Measurements from ENCODE around the gene SMPD4. TPM values are rescaled to one million over a fixed set of nuclear protein-coding genes. Genes with fewer than 3 reads are reported as not detected.
A peak's percentile ranks its signal among the peaks of the same experiment; 100 is the strongest.
"Not testable (repeated sequence)": the region's sequence is repeated elsewhere in the genome, so short reads cannot be mapped to it uniquely, and the experiment has no call there.

The SMPD4 gene
- total RNA-seq, 1 donor from 2014 or later, result 22.5 TPM

GRCh38 chr2:130140516-130140915 is 40.9 kb downstream of the SMPD4 start:
- not testable (repeated sequence) for DNase-seq

- not testable (repeated sequence) for DNase-seq
These were observed 41.8 kb downstream of the SMPD4 start for GRCh38 chr2:130139331-130140280.

GRCh38 chr2:130138841-130139251 is 42.6 kb downstream of the SMPD4 start:
- DNase-seq, result not testable (repeated sequence)

- not testable (repeated sequence) for DNase-seq
These were observed 43.1 kb downstream of the SMPD4 start for GRCh38 chr2:130138326-130138725.

GRCh38 chr2:130137118-130137517 is 44.3 kb downstream of the SMPD4 start:
- DNase-seq, result not testable (repeated sequence)

GRCh38 chr2:130136546-130136945 is 44.9 kb downstream of the SMPD4 start:
- DNase-seq, result not testable (repeated sequence)

- DNase-seq, result no peak
These were observed 45.5 kb downstream of the SMPD4 start for GRCh38 chr2:130135692-130136541.

DNA sequence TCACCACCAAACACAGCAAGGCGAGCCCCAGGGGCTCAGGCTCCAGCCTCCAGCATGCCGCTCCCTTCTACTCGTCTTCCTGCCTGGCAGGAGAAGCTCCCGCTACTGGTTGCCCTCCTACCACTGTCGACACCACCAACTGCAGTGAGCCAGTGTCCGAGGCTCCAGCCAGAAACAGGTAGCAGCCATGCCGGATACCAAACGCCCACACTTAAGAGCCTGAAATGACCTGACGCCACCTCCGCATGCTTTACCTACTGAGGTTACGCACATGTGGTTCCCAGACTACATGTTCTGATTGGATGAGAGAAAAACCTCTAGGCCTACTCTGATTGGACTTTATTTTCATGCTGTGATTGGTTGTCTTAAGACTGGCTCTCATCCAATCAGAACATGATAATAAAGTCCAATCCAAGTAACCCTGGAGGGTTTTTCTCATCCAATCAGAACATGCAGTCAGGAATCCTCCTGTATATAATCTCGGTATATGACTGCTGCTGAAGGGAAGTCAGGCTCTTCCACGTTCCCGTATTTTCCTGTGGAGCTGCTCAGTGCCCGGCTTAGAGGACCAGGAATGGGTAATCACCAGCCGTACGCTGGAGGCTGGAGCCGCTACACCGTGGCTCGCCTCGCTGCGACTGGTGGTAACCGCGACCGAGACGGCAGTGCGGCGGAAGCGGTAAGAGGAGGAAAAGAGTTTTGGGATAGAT is 52.1 kb downstream of the SMPD4 start, which contains the start of gene POTEF:
Gene POTEF (minus strand): TSS at position 103 of the 710 bp plus-strand sequence. CDS start 8,707 bp downstream, outside the sequence.
- DNase-seq, result not testable (repeated sequence)

- DNase-seq, result not testable (repeated sequence)
These were observed 52.9 kb downstream of the SMPD4 start for GRCh38 chr2:130128464-130128863.

DNA sequence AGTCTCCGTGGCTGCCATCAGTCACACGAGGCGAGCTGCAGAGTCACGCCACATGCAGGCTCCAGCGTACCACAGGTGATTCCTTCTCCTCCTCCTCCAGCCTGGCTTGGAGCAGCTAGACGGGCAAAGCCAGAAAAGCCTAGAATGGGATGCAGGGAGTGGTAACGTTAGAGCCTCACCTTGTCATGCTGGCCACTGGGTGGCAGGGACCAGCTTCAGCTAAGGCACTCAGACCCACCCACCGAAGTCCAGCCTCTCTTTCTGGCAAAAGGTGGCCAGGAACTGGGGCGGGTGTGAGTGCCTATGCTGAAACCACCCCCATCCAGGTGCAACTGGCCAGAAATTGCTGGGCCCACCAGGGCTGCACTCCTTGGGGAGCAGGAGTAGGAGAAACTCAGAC is 53.7 kb downstream of the SMPD4 start:
- DNase-seq, result not testable (repeated sequence)

DNA sequence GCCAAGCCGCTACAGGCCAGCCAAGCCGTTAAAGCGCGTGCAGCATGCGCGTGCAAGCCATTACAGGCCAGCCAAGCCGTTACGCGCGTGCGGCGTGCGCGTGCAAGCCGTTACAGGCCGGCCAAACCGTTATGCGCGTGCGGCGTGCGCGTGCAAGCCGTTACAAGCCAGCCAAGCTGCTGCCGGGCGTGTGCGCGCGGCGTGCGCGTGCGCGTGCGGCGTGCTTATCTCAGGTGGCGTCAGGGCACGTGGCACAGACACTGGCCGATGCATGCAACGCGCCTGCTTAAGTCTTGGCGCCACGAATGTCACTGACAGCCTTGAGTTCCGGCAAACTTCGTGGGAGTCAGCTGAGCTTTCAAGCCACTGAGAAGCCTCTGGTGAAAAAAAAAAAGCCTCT is 60.5 kb downstream of the SMPD4 start:
- not testable (repeated sequence) for DNase-seq

GRCh38 chr2:130102597-130103363 is 78.6 kb downstream of the SMPD4 start:
- peak; percentile 0 for DNase-seq

Small RNA genes within 50 kb of the gene (small RNA-seq; reads per million reads assigned to genes)
- not detected for gene RNU6-1049P (ENCODE audit: low replicate concordance)

Other genes starting within 250 kb of the SMPD4 start
- gene RAB6C, start 201.9 kb downstream of the SMPD4 start, total RNA-seq, result 0.10 TPM
- not detected for gene POTEF, start 52.4 kb downstream of the SMPD4 start, total RNA-seq
- 1.0 TPM for gene CCDC74B, start 36.5 kb downstream of the SMPD4 start, total RNA-seq
- gene MZT2B, start 660 bp upstream of the SMPD4 start, total RNA-seq, result 106 TPM
- not detected for gene TUBA3E, start 16.8 kb upstream of the SMPD4 start, total RNA-seq
- gene IMP4, start 161.3 kb upstream of the SMPD4 start, total RNA-seq, result 52.1 TPM
- 21.1 TPM for gene PTPN18, start 174.5 kb upstream of the SMPD4 start, total RNA-seq